ENCODE measurements around the gene CIAO2B.

DNA sequence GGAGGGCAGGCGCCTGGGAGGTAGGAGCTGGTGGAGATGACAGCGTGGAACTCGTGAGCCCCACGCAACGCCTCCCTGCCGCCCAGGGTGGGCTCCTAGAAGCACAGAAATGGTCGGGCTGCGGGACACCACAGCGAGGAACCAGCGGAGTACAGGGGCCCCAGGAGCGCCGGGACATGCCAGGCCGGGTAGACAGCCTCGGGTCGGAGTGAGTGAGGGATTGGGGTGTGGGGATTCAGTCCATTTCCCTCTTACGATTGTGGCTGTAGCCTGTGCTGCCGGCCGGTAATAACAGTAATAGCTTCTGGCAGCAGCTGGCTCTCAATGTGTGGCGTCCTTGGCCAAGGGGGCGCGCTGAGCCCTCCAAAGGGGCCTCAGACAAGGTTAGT is 14.6 kb upstream of the CIAO2B start:
- TF ChIP-seq, protein P1, sequence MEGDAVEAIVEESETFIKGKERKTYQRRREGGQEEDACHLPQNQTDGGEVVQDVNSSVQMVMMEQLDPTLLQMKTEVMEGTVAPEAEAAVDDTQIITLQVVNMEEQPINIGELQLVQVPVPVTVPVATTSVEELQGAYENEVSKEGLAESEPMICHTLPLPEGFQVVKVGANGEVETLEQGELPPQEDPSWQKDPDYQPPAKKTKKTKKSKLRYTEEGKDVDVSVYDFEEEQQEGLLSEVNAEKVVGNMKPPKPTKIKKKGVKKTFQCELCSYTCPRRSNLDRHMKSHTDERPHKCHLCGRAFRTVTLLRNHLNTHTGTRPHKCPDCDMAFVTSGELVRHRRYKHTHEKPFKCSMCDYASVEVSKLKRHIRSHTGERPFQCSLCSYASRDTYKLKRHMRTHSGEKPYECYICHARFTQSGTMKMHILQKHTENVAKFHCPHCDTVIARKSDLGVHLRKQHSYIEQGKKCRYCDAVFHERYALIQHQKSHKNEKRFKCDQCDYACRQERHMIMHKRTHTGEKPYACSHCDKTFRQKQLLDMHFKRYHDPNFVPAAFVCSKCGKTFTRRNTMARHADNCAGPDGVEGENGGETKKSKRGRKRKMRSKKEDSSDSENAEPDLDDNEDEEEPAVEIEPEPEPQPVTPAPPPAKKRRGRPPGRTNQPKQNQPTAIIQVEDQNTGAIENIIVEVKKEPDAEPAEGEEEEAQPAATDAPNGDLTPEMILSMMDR (IDR thresholded peaks at IDR 0.05) = no peak
- no peak for TF ChIP-seq POLR2A (IDR thresholded peaks at IDR 0.05)
